Measurements from ENCODE around the gene PRND. TPM values are rescaled to one million over a fixed set of nuclear protein-coding genes. Genes with fewer than 3 reads are reported as not detected.

Gene PRND
- total RNA-seq, 1 experiment from 2014 or later, result not detected

GRCh38 chr20:4729265-4729664, 7.6 kb downstream of the PRND start:
- BruUV-seq (replicated peaks), result no TSS peak
- H3F3A ChIP-seq (ENCODE audit: low read length, unreplicated experiment), result no peaks in the 10 kb centered on the region
- H3K4me3 ChIP-seq (ENCODE audit: low read length), result no peak overlapping the region
- H2AFZ ChIP-seq (ENCODE audit: low read length), result no peak overlapping the region
- H3K79me2 ChIP-seq (ENCODE audit: low read length), result no peaks in the 10 kb centered on the region
- ATAC-seq, result no peak
- H3K9ac ChIP-seq (ENCODE audit: low read length), result no peak overlapping the region
- no peaks in the 10 kb centered on the region for H3K9me2 ChIP-seq (replicated peaks; ENCODE audit: low read length)
- ChIA-PET CTCF (no interaction called here), POLR2A (ENCODE audit: unreplicated experiment) (no interaction called here)
- H3K36me3 ChIP-seq (ENCODE audit: low read depth, low read length), result no peaks in the 10 kb centered on the region
- intact Hi-C loops (cut with micrococcal nuclease), result no loop called here
- TF ChIP-seq, protein P1, sequence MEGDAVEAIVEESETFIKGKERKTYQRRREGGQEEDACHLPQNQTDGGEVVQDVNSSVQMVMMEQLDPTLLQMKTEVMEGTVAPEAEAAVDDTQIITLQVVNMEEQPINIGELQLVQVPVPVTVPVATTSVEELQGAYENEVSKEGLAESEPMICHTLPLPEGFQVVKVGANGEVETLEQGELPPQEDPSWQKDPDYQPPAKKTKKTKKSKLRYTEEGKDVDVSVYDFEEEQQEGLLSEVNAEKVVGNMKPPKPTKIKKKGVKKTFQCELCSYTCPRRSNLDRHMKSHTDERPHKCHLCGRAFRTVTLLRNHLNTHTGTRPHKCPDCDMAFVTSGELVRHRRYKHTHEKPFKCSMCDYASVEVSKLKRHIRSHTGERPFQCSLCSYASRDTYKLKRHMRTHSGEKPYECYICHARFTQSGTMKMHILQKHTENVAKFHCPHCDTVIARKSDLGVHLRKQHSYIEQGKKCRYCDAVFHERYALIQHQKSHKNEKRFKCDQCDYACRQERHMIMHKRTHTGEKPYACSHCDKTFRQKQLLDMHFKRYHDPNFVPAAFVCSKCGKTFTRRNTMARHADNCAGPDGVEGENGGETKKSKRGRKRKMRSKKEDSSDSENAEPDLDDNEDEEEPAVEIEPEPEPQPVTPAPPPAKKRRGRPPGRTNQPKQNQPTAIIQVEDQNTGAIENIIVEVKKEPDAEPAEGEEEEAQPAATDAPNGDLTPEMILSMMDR (conservative IDR thresholded peaks at IDR 0.05; ENCODE audit: low read depth, low read length), result no peak
- TF ChIP-seq EZH2phosphoT487 (IDR thresholded peaks at IDR 0.05; ENCODE audit: borderline replicate concordance, low read length), result no peak
- no peak for TF ChIP-seq EZH2 (IDR thresholded peaks at IDR 0.05; ENCODE audit: low read length, unreplicated experiment)
- H3K4me2 ChIP-seq (ENCODE audit: low read length), result no peak overlapping the region
- no peak for DNase-seq
- no peaks in the 10 kb centered on the region; the same call in 1 of the 2 replicates for H3K4me1 ChIP-seq (ENCODE audit: insufficient read depth, low read length)
- H3K27ac ChIP-seq (ENCODE audit: low read length), result no peak overlapping the region
- no peaks in the 10 kb centered on the region; the same call in 1 of the 2 replicates for H3K27me3 ChIP-seq (ENCODE audit: low read length)
- no peaks in the 10 kb centered on the region for H3K9me3 ChIP-seq (ENCODE audit: low read length)
- no peaks in the 10 kb centered on the region for H4K20me1 ChIP-seq (ENCODE audit: low read length)

GRCh38 chr20:4730780-4731179, 9.1 kb downstream of the PRND start:
- H3K4me1 ChIP-seq (ENCODE audit: insufficient read depth, low read length), result no peaks in the 10 kb centered on the region; the same call in 1 of the 2 replicates
- H3K9me2 ChIP-seq (replicated peaks; ENCODE audit: low read length), result no peaks in the 10 kb centered on the region
- H3K27me3 ChIP-seq (ENCODE audit: low read length), result no peaks in the 10 kb centered on the region; the same call in 1 of the 2 replicates
- H3K4me3 ChIP-seq (ENCODE audit: low read length), result no peak overlapping the region
- intact Hi-C loops (cut with micrococcal nuclease), result no loop called here
- TF ChIP-seq, protein P1 (conservative IDR thresholded peaks at IDR 0.05; ENCODE audit: low read depth, low read length), result no peak
- no peak for TF ChIP-seq EZH2 (IDR thresholded peaks at IDR 0.05; ENCODE audit: low read length, unreplicated experiment)
- no peak for TF ChIP-seq EZH2phosphoT487 (IDR thresholded peaks at IDR 0.05; ENCODE audit: borderline replicate concordance, low read length)
- ChIA-PET POLR2A (ENCODE audit: unreplicated experiment) (no interaction called here), CTCF (no interaction called here)
- no peak overlapping the region for H3K9ac ChIP-seq (ENCODE audit: low read length)
- H3K79me2 ChIP-seq (ENCODE audit: low read length), result no peaks in the 10 kb centered on the region
- DNase-seq (no peak), ATAC-seq (no peak)
- BruUV-seq (replicated peaks), result no TSS peak
- no peaks in the 10 kb centered on the region for H4K20me1 ChIP-seq (ENCODE audit: low read length)
- no peak overlapping the region for H3K27ac ChIP-seq (ENCODE audit: low read length)
- no peak overlapping the region for H2AFZ ChIP-seq (ENCODE audit: low read length)
- no peak overlapping the region for H3K4me2 ChIP-seq (ENCODE audit: low read length)
- no peaks in the 10 kb centered on the region for H3K36me3 ChIP-seq (ENCODE audit: low read depth, low read length)
- no peaks in the 10 kb centered on the region for H3K9me3 ChIP-seq (ENCODE audit: low read length)
- no peaks in the 10 kb centered on the region for H3F3A ChIP-seq (ENCODE audit: low read length, unreplicated experiment)

- TF ChIP-seq EZH2 (IDR thresholded peaks at IDR 0.05; ENCODE audit: low read length, unreplicated experiment), result no peak
- no peak for TF ChIP-seq EZH2phosphoT487 (IDR thresholded peaks at IDR 0.05; ENCODE audit: borderline replicate concordance, low read length)
- TF ChIP-seq, protein P1 (conservative IDR thresholded peaks at IDR 0.05; ENCODE audit: low read depth, low read length), result no peak
- no peaks in the 10 kb centered on the region for H3K9me3 ChIP-seq (ENCODE audit: low read length)
- no peaks in the 10 kb centered on the region for H4K20me1 ChIP-seq (ENCODE audit: low read length)
- H3K27ac ChIP-seq (ENCODE audit: low read length), result no peak overlapping the region
- no peaks in the 10 kb centered on the region for H3K9me2 ChIP-seq (replicated peaks; ENCODE audit: low read length)
- H3K36me3 ChIP-seq (ENCODE audit: low read depth, low read length), result no peaks in the 10 kb centered on the region
- CTCF ChIA-PET, result no interaction called here
- POLR2A ChIA-PET (ENCODE audit: unreplicated experiment), result no interaction called here
- no peak overlapping the region for H3K4me3 ChIP-seq (ENCODE audit: low read length)
- H3K4me1 ChIP-seq (ENCODE audit: insufficient read depth, low read length), result no peaks in the 10 kb centered on the region
- DNase-seq (no peak), ATAC-seq (no peak)
- H3K79me2 ChIP-seq (ENCODE audit: low read length), result no peaks in the 10 kb centered on the region
- no peaks in the 10 kb centered on the region; the same call in 1 of the 2 replicates for H3K27me3 ChIP-seq (ENCODE audit: low read length)
- no peak overlapping the region for H3K4me2 ChIP-seq (ENCODE audit: low read length)
- H3K9ac ChIP-seq (ENCODE audit: low read length), result no peak overlapping the region
- no peak overlapping the region for H2AFZ ChIP-seq (ENCODE audit: low read length)
- BruUV-seq (replicated peaks), result no TSS peak
- intact Hi-C loops (cut with micrococcal nuclease), result no loop called here
- H3F3A ChIP-seq (ENCODE audit: low read length, unreplicated experiment), result no peaks in the 10 kb centered on the region
Measured at GRCh38 chr20:4736875-4737274, 15.2 kb downstream of the PRND start.

Measured in PC-3 (cell line).